A549 (cell line): ENCODE results near the gene JMJD8. TPM values are rescaled to one million over a fixed set of nuclear protein-coding genes. Genes with fewer than 3 reads are reported as not detected.

Source experiments
- ATAC-seq, 2 experiments: fragments of 200-7000 bp in 1 of 2; fragments of >200 bp in 1 of 2; cut with Nextera tagmentation in 1 of 2; cut with Tn5 transposase in 1 of 2; 3 replicates each; pipeline versions ENCODE4 v1.8.0 to v1.9.1; 2018 to 2020; ENCODE audit warnings: mild to moderate bottlenecking in 1 of 2, moderate library complexity in 1 of 2
- CTCF ChIA-PET: fragments of 300-600 bp; sonication (Branson Sonifier 250); formaldehyde crosslinking; extraction: SDS; loops from one replicate; lab custom pipeline; 2021; ENCODE audit warnings: antibody characterized with exemption, inconsistent platforms; lab: Yijun Ruan, JAX
- POLR2A ChIA-PET: fragments of 350-600 bp; formaldehyde crosslinking; extraction: SDS; loops from one replicate; lab custom pipeline; 2021; ENCODE audit warnings: antibody characterized with exemption, inconsistent platforms; lab: Yijun Ruan, JAX
- DNase-seq, 2 experiments: peaks; one replicate each; pipeline versions ENCODE4 v3.0.0 to v3.0.0-alpha.2; 2011 to 2016; ENCODE audit warnings: low read depth in 1 of 2, low spot score in 1 of 2
- FAIRE-seq: peaks from 2 replicates; lab custom pipeline; 2011; peaks lifted over from hg19 to GRCh38; lab: Jason Lieb, UNC
- H3K27ac ChIP-seq, 2 experiments: fragments of >200 bp; sonication (Bioruptor Twin); formaldehyde crosslinking; 3 replicates each; pipeline ENCODE4 v1.5.1; 2016 to 2017
- H3K4me1 ChIP-seq: fragments of >200 bp; sonication (Bioruptor Twin); formaldehyde crosslinking; 3 replicates; pipeline ENCODE4 v1.6.1; 2016
- H3K4me2 ChIP-seq: fragments of >200 bp; sonication (Bioruptor Twin); formaldehyde crosslinking; 3 replicates; pipeline ENCODE4 v1.6.1; 2016
- H3K4me3 ChIP-seq: fragments of >200 bp; sonication (Bioruptor Twin); formaldehyde crosslinking; 3 replicates; pipeline ENCODE4 v1.5.1; 2016
- H3K9me3 ChIP-seq: fragments of >200 bp; sonication (Bioruptor Twin); formaldehyde crosslinking; 3 replicates; pipeline ENCODE4 v1.6.1; 2016
- BHLHE40 ChIP-seq: IDR thresholded peaks from 2 replicates; pipeline ENCODE4 v1.6.1; 2012; ENCODE audit warnings: low read depth, low read length, inconsistent platforms
- JUNB ChIP-seq: fragments of >200 bp; sonication (Bioruptor Twin); formaldehyde crosslinking; IDR thresholded peaks from 2 replicates; pipeline ENCODE4 v1.6.1; 2016
- MYC ChIP-seq: IDR thresholded peaks from 2 replicates; pipeline ENCODE4 v1.6.1; 2012; ENCODE audit warnings: mild to moderate bottlenecking, inconsistent platforms, low read length, improper control_type of control experiment, borderline replicate concordance
- NPAS2 ChIP-seq: fragments of 250-450 bp; sonication (Bioruptor Pico); IDR thresholded peaks from 2 replicates; pipeline ENCODE4 v1.8.0; 2022; ENCODE audit warnings: mild to moderate bottlenecking, moderate library complexity, borderline replicate concordance
- POLR2AphosphoS2 ChIP-seq: conservative IDR thresholded peaks from 2 replicates; pipeline ENCODE4 v1.6.1; 2012; ENCODE audit warnings: low read length, improper control_type of control experiment, inconsistent platforms
- RAD21 ChIP-seq, 2 experiments: fragments of >200 bp in 1 of 2; sonication (Bioruptor Twin) in 1 of 2; formaldehyde crosslinking in 1 of 2; IDR thresholded peaks in 1 of 2; conservative IDR thresholded peaks in 1 of 2; 2 replicates in 1 of 2; 3 replicates in 1 of 2; pipeline ENCODE4 v1.6.1; 2012 to 2018; ENCODE audit warnings: inconsistent platforms in 1 of 2
- RFX5 ChIP-seq: fragments of 450-650 bp; IDR thresholded peaks from 2 replicates; pipeline ENCODE4 v1.7.1; 2014; ENCODE audit warnings: antibody characterized with exemption, mild to moderate bottlenecking, moderate library complexity
- SMC3 ChIP-seq: fragments of >200 bp; sonication (Bioruptor Twin); formaldehyde crosslinking; IDR thresholded peaks from 3 replicates; pipeline ENCODE4 v1.6.1; 2018; ENCODE audit warnings: inconsistent platforms
- TFCP2L1 ChIP-seq: fragments of 250-450 bp; sonication (Bioruptor Pico); IDR thresholded peaks from 2 replicates; pipeline ENCODE4 v1.5.0; 2021; ENCODE audit warnings: mild to moderate bottlenecking
- TP53 ChIP-seq: fragments of 250-450 bp; sonication (Bioruptor Pico); IDR thresholded peaks from 2 replicates; pipeline ENCODE4 v1.5.0; 2021; ENCODE audit warnings: mild to moderate bottlenecking, moderate library complexity
- ZFP36 ChIP-seq: fragments of 450-650 bp; IDR thresholded peaks from 2 replicates; pipeline ENCODE4 v1.6.1; 2014; ENCODE audit warnings: borderline replicate concordance; ENCODE audit not compliant: partially characterized antibody
- ZSCAN20 ChIP-seq: fragments of 250-450 bp; sonication (Bioruptor Pico); IDR thresholded peaks from 2 replicates; pipeline ENCODE4 v1.8.0; 2022; ENCODE audit warnings: mild to moderate bottlenecking, moderate library complexity
- WGBS: methylation state at CpG from one replicate; pipeline ENCODE4 v1.1.6; 2017; ENCODE audit errors: missing lambda C conversion rate; 5-methylcytosine and 5-hydroxymethylcytosine counted together
- polyA plus RNA-seq, 4 experiments: library from polyadenylated mRNA; depleted of rRNA in 3 of 4; stranded (reverse); fragments of >200 nt; fragmentation: RNase III in 1 of 4; extraction: RNeasy Plus Mini Kit Qiagen cat#74134 plus additional on column Dnase treatment in 1 of 4; gene quantifications; 2 replicates in 3 of 4; 3 replicates in 1 of 4; pipeline ENCODE4 v1.2.3, GENCODE V29; 2011 to 2017
- TF ChIP-seq, protein P1 (sequence below): fragments of 250-450 bp; sonication (Bioruptor Pico); IDR thresholded peaks from 2 replicates; pipeline ENCODE4 v1.5.0; 2021; ENCODE audit warnings: mild to moderate bottlenecking, moderate library complexity, borderline replicate concordance
- TF ChIP-seq, protein P2 (sequence below): fragments of >200 bp; sonication (Bioruptor Twin); formaldehyde crosslinking; IDR thresholded peaks from 3 replicates; pipeline ENCODE4 v1.5.1; 2016
- TF ChIP-seq, protein P3 (sequence below): fragments of 150-350 bp; IDR thresholded peaks from 2 replicates; pipeline ENCODE4 v1.6.1; 2014; ENCODE audit warnings: low read depth, mild to moderate bottlenecking, low read length
- TF ChIP-seq, protein P4 (sequence below): fragments of 450-650 bp; IDR thresholded peaks from 2 replicates; pipeline ENCODE4 v1.6.1; 2014; ENCODE audit warnings: antibody characterized with exemption
- TF ChIP-seq, protein P5 (sequence below): fragments of 250-450 bp; sonication (Bioruptor Pico); IDR thresholded peaks from 2 replicates; pipeline ENCODE4 v1.5.0; 2020; ENCODE audit warnings: low read depth, mild to moderate bottlenecking, moderate library complexity
- TF ChIP-seq, protein P6 (sequence below): fragments of 200-600 bp; sonication (generic); IDR thresholded peaks from 2 replicates; pipeline ENCODE4 v1.6.1; 2016; ENCODE audit warnings: antibody characterized with exemption, mild to moderate bottlenecking, moderate library complexity

Gene JMJD8
- polyA plus RNA-seq, 2 of the 4 experiments (the other 2 are of a cell fraction), result 37.5 to 72.6 TPM

DNA sequence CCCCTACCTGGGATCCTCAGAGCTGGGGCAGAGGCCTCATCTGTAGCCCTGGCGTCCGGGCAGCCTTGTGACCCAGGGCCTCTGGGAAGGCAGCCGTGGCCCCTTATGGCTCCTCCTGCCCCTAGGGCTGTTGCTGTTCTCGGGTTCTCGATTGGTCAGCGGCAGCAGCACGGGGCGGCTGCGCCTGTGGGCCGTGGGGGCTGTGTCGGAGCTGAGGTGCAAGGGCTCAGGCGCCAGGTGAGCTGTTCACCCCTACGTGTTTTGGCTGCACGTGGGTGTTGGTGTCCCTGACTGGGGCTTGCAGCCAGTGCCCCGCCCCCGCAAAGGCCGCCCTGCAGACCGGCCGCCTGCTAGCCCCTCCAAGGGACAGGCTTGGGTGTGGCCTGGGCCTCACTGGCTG lies 22.0 kb downstream of the JMJD8 start:
- WGBS, result no CpG with 5 or more reads among the region's 19 CpGs
- no peaks in the 10 kb centered on the region for H3K9me3 ChIP-seq
- H3K4me3 ChIP-seq, result no peak overlapping the region
- ChIA-PET CTCF (interaction anchor here (0.8 to 13.5 kb wide), 16 partner anchors 9 to 123 kb away, joined by 3 to 105 read pairs (median 6); partner anchors contain the start of genes METTL26, RHBDL1 and WDR90), POLR2A (no interaction called here)
- no peak overlapping the region for H3K4me2 ChIP-seq
- no peak for TF ChIP-seq TP53 (CRISPR knock-in tag)
- ATAC-seq, result no peak
- no peak for FAIRE-seq
- no peak overlapping the region for H3K27ac ChIP-seq
- no peak for DNase-seq
- peaks cover 14% of the 10 kb centered on the region for H3K4me1 ChIP-seq

DNA sequence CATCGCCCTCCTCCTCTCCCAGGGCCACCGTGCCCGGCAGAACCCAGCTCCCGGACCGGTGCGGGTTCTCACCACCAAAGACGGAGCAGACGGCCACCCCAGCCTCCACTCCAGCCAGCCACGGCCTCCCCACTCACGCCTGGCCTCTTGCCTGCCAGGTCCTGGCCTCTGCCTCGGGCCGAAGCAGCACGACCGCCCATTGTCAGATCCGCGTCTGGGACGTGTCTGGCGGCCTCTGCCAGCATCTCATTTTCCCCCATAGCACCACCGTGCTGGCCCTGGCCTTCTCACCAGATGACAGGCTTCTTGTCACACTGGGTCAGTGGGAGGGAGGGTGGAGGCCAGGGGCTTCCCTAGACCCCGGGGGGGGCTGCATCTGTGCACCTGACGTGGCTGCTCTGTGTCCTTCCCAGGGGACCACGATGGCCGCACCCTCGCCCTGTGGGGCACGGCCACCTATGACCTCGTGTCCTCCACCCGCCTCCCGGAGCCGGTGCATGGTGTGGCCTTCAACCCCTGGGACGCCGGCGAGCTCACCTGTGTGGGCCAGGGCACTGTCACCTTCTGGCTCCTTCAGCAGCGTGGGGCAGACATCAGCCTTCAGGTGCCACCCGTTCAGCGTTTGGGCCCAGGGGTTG lies 22.8 kb downstream of the JMJD8 start:
- 68% methylated on average over 31 of the region's 35 CpGs for WGBS
- TF ChIP-seq TFCP2L1, result no peak
- no peaks in the 10 kb centered on the region for H3K9me3 ChIP-seq
- H3K4me1 ChIP-seq, result peaks cover 14% of the 10 kb centered on the region
- DNase-seq (no peak), FAIRE-seq (no peak), ATAC-seq (peak; percentile 9 to 14; a peak in 3 of 6 replicates)
- peak overlapping the region; percentile 70 for H3K4me2 ChIP-seq
- ChIA-PET POLR2A (interaction anchor here (1.0 kb wide), 1 partner anchor 32 kb away, joined by 3 read pairs; no protein-coding TSS in a partner anchor), CTCF (interaction anchor here (0.6 to 13.5 kb wide), 28 partner anchors 9 to 269 kb away, joined by 3 to 105 read pairs (median 8); partner anchors contain the start of genes MCRIP2, METTL26, RHBDL1 and WDR90)
- peak overlapping the region; percentile 71 to 87; a peak in 5 of 6 replicates for H3K27ac ChIP-seq
- no peak overlapping the region for H3K4me3 ChIP-seq

DNA sequence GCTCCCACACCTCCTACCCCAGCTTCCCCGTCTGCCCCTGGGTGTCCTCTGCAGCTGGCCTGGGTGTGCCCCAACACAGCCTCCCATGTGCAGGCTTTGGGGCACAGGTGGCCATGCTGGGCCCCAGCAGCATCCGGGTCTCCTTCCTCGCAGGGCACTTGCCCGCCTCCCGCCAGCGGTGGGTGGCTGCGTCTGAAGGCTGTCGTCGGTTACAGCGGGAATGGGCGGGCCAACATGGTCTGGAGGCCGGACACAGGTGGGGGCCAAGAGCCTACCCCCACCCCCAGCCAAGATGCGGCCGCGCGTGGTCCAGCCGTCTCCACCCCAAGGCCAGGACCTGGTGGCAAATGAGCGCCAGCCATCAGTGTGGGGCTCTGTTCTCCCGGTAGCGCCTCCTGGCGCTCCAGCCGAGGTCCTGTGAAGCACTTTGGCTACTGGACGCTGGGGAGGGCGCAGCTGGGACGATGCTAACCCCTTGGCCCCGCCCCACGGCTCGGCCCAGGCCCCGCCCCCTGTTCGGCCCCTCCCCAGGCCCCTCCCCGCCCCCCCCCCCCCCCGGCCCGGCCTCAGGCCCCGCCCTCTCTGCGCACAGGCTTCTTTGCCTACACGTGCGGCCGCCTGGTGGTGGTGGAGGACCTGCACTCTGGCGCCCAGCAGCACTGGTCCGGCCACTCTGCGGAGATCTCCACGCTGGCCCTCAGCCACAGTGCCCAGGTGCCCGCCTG lies 23.5 kb downstream of the JMJD8 start:
- Histone ChIP-seq H3K4me3 (no peak overlapping the region), H3K9me3 (no peaks in the 10 kb centered on the region), H3K27ac (peak overlapping the region; percentile 71 to 87; a peak in 5 of 6 replicates), H3K4me1 (peaks cover 14% of the 10 kb centered on the region), H3K4me2 (peak overlapping the region; percentile 70)
- ChIA-PET POLR2A (interaction anchor here (1.0 to 1.4 kb wide), 2 partner anchors 15 to 31 kb away, joined by 3 read pairs; partner anchors contain the start of gene RHBDL1), CTCF (interaction anchor here (0.5 to 13.5 kb wide), 29 partner anchors 9 to 657 kb away, joined by 3 to 105 read pairs (median 6); partner anchors contain the start of genes MCRIP2, METTL26, RHBDL1 and WDR90)
- ATAC-seq, result peak; percentile 78 to 90
- WGBS, result 32% methylated on average over 20 of the region's 43 CpGs
- peak; percentile 70 to 94 for DNase-seq
- no peak for FAIRE-seq
- TF ChIP-seq, protein P1, sequence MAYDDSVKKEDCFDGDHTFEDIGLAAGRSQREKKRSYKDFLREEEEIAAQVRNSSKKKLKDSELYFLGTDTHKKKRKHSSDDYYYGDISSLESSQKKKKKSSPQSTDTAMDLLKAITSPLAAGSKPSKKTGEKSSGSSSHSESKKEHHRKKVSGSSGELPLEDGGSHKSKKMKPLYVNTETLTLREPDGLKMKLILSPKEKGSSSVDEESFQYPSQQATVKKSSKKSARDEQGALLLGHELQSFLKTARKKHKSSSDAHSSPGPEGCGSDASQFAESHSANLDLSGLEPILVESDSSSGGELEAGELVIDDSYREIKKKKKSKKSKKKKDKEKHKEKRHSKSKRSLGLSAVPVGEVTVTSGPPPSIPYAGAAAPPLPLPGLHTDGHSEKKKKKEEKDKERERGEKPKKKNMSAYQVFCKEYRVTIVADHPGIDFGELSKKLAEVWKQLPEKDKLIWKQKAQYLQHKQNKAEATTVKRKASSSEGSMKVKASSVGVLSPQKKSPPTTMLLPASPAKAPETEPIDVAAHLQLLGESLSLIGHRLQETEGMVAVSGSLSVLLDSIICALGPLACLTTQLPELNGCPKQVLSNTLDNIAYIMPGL (CRISPR knock-in tag), result no peak
- TF ChIP-seq BHLHE40, result peak; percentile 63
- TF ChIP-seq, protein P2, sequence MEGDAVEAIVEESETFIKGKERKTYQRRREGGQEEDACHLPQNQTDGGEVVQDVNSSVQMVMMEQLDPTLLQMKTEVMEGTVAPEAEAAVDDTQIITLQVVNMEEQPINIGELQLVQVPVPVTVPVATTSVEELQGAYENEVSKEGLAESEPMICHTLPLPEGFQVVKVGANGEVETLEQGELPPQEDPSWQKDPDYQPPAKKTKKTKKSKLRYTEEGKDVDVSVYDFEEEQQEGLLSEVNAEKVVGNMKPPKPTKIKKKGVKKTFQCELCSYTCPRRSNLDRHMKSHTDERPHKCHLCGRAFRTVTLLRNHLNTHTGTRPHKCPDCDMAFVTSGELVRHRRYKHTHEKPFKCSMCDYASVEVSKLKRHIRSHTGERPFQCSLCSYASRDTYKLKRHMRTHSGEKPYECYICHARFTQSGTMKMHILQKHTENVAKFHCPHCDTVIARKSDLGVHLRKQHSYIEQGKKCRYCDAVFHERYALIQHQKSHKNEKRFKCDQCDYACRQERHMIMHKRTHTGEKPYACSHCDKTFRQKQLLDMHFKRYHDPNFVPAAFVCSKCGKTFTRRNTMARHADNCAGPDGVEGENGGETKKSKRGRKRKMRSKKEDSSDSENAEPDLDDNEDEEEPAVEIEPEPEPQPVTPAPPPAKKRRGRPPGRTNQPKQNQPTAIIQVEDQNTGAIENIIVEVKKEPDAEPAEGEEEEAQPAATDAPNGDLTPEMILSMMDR, result peak; percentile 48
- peak; percentile 72 for TF ChIP-seq SMC3
- no peak for TF ChIP-seq ZFP36
- TF ChIP-seq NPAS2 (CRISPR knock-in tag), result no peak
- TF ChIP-seq, protein P3, sequence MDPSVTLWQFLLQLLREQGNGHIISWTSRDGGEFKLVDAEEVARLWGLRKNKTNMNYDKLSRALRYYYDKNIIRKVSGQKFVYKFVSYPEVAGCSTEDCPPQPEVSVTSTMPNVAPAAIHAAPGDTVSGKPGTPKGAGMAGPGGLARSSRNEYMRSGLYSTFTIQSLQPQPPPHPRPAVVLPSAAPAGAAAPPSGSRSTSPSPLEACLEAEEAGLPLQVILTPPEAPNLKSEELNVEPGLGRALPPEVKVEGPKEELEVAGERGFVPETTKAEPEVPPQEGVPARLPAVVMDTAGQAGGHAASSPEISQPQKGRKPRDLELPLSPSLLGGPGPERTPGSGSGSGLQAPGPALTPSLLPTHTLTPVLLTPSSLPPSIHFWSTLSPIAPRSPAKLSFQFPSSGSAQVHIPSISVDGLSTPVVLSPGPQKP, result no peak
- TF ChIP-seq, protein P4, sequence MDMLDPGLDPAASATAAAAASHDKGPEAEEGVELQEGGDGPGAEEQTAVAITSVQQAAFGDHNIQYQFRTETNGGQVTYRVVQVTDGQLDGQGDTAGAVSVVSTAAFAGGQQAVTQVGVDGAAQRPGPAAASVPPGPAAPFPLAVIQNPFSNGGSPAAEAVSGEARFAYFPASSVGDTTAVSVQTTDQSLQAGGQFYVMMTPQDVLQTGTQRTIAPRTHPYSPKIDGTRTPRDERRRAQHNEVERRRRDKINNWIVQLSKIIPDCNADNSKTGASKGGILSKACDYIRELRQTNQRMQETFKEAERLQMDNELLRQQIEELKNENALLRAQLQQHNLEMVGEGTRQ, result no peak
- TF ChIP-seq MYC, result no peak
- peak; percentile 40 to 54; a peak in 4 of 5 replicates for TF ChIP-seq RAD21 (conservative IDR thresholded peaks at IDR 0.05 in 1 of 2, IDR thresholded peaks at IDR 0.05 in 1 of 2)
- TF ChIP-seq POLR2AphosphoS2, result no peak
- TF ChIP-seq, protein P5, sequence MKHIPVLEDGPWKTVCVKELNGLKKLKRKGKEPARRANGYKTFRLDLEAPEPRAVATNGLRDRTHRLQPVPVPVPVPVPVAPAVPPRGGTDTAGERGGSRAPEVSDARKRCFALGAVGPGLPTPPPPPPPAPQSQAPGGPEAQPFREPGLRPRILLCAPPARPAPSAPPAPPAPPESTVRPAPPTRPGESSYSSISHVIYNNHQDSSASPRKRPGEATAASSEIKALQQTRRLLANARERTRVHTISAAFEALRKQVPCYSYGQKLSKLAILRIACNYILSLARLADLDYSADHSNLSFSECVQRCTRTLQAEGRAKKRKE (CRISPR knock-in tag), result no peak
- TF ChIP-seq, protein P6, sequence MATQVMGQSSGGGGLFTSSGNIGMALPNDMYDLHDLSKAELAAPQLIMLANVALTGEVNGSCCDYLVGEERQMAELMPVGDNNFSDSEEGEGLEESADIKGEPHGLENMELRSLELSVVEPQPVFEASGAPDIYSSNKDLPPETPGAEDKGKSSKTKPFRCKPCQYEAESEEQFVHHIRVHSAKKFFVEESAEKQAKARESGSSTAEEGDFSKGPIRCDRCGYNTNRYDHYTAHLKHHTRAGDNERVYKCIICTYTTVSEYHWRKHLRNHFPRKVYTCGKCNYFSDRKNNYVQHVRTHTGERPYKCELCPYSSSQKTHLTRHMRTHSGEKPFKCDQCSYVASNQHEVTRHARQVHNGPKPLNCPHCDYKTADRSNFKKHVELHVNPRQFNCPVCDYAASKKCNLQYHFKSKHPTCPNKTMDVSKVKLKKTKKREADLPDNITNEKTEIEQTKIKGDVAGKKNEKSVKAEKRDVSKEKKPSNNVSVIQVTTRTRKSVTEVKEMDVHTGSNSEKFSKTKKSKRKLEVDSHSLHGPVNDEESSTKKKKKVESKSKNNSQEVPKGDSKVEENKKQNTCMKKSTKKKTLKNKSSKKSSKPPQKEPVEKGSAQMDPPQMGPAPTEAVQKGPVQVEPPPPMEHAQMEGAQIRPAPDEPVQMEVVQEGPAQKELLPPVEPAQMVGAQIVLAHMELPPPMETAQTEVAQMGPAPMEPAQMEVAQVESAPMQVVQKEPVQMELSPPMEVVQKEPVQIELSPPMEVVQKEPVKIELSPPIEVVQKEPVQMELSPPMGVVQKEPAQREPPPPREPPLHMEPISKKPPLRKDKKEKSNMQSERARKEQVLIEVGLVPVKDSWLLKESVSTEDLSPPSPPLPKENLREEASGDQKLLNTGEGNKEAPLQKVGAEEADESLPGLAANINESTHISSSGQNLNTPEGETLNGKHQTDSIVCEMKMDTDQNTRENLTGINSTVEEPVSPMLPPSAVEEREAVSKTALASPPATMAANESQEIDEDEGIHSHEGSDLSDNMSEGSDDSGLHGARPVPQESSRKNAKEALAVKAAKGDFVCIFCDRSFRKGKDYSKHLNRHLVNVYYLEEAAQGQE, result no peak
- no peak for TF ChIP-seq ZSCAN20
- TF ChIP-seq RFX5, result no peak
- no peak for TF ChIP-seq JUNB
